K562 (cell line): ENCODE results near the gene IQCK. TPM values are rescaled to one million over a fixed set of nuclear protein-coding genes. Genes with fewer than 3 reads are reported as not detected.

Source experiments
- DIDO1 ChIP-seq: fragments of 450-650 bp; IDR thresholded peaks from 2 replicates; pipeline ENCODE4 v1.6.1; 2016; ENCODE audit warnings: low read depth, missing biosample characterization, missing genetic modification characterization
- KDM2B ChIP-seq: fragments of 250-450 bp; sonication (Bioruptor Pico); IDR thresholded peaks from 2 replicates; pipeline ENCODE4 v1.8.0; 2021; ENCODE audit warnings: mild to moderate bottlenecking, moderate library complexity
- L3MBTL2 ChIP-seq: fragments of 450-650 bp; IDR thresholded peaks from 2 replicates; pipeline ENCODE4 v1.6.1; 2016; ENCODE audit warnings: mild to moderate bottlenecking, moderate library complexity
- NR4A1 ChIP-seq, 2 experiments: fragments of 250-450 bp in 1 of 2; fragments of 450-650 bp in 1 of 2; sonication (Bioruptor Pico) in 1 of 2; IDR thresholded peaks; 2 replicates each; pipeline versions ENCODE4 v1.4.0 to v1.6.1; 2016 to 2020; ENCODE audit warnings: mild to moderate bottlenecking in 2 of 2, missing compliant biosample characterization in 1 of 2, missing genetic modification characterization in 1 of 2, moderate library complexity in 1 of 2
- ZNF318 ChIP-seq, 2 experiments: fragments of 450-650 bp; IDR thresholded peaks; 2 replicates each; pipeline ENCODE4 v1.6.1; 2016; ENCODE audit warnings: mild to moderate bottlenecking in 2 of 2, borderline replicate concordance in 1 of 2, low read depth in 1 of 2, moderate library complexity in 1 of 2
- ZNF408 ChIP-seq: fragments of 250-450 bp; sonication (Bioruptor Pico); IDR thresholded peaks from 2 replicates; pipeline ENCODE4 v1.4.0; 2020; ENCODE audit warnings: low read depth, mild to moderate bottlenecking, moderate library complexity
- ZNF444 ChIP-seq: fragments of 250-450 bp; sonication (Bioruptor Pico); IDR thresholded peaks from 2 replicates; pipeline ENCODE4 v1.4.0; 2020; ENCODE audit warnings: mild to moderate bottlenecking, moderate library complexity
- ZNF512 ChIP-seq: IDR thresholded peaks from 2 replicates; pipeline ENCODE4 v1.6.1; 2016; ENCODE audit warnings: missing genetic modification characterization, missing compliant biosample characterization
- ZNF644 ChIP-seq: fragments of 200-800 bp; sonication (Bioruptor generic); IDR thresholded peaks from 2 replicates; pipeline ENCODE4 v1.6.1; 2016; ENCODE audit warnings: low read depth, missing genetic modification characterization, missing compliant biosample characterization
- ZNF764 ChIP-seq: fragments of 250-450 bp; sonication (Bioruptor Pico); IDR thresholded peaks from 2 replicates; pipeline ENCODE4 v1.4.0; 2020; ENCODE audit warnings: low read depth, mild to moderate bottlenecking, moderate library complexity
- polyA plus RNA-seq, 8 experiments: library from polyadenylated mRNA; depleted of rRNA in 4 of 8; stranded (reverse) in 5 of 8; unstranded in 3 of 8; fragments of >200 nt; fragmentation: Nextera tagmentation in 2 of 8; fragmentation: Illumina TruSeq in 1 of 8; extraction: Ambion mirVana in 2 of 8; extraction: Trizol in 1 of 8; gene quantifications; 2 replicates each; pipeline versions ENCODE4 v1.2.1 to v1.2.3, GENCODE V29; 2011 to 2014; ENCODE audit warnings: inconsistent platforms in 1 of 8, missing spikeins in 1 of 8
- total RNA-seq, 7 experiments: library from RNA; depleted of rRNA in 6 of 7; stranded (reverse); fragments of >200 nt in 6 of 7; fragmentation: Illumina TruSeq in 2 of 7; extraction: Trizol in 2 of 7; gene quantifications; 2 replicates each; pipeline versions ENCODE4 v1.2.1 to v1.2.3, GENCODE V29; 2011 to 2021; ENCODE audit warnings: low replicate concordance in 1 of 7

Gene IQCK
- total and polyA plus RNA-seq, 9 of the 15 experiments (the other 6 are each of a cell fraction or from before 2014, with no cell fraction given), result 5.2 to 12.2 (median 7.3) TPM

GRCh38 chr16:19710191-19710908 is 7.7 kb upstream of the IQCK start (continued):
- TF ChIP-seq ZNF318 (IDR thresholded peaks at IDR 0.05; ENCODE audit: borderline replicate concordance in 1 of 2, low read depth in 1 of 2) (no peak), ZNF444 (CRISPR knock-in tag) (no peak), L3MBTL2 (no peak), ZNF764 (no peak), NR4A1 (CRISPR knock-in tag; IDR thresholded peaks at IDR 0.05) (no peak), NR4A1 (tag; IDR thresholded peaks at IDR 0.05) (no peak), ZNF644 (tag) (no peak), KDM2B (no peak), ZNF512 (tag) (no peak), ZNF408 (CRISPR knock-in tag) (no peak), DIDO1 (no peak)
